Epithelial cell of esophagus (primary cell): ENCODE data around the gene MPEG1.

Source experiments
- DNase-seq: peaks from one replicate; pipeline ENCODE4 v3.0.0; 2010; ENCODE audit warnings: low read depth
- H3K4me3 ChIP-seq: 2 replicates; pipeline ENCODE4 v1.5.1; 2011; ENCODE audit warnings: mild to moderate bottlenecking, low read length, control low read depth
- CTCF ChIP-seq: IDR thresholded peaks from 2 replicates; pipeline ENCODE4 v1.5.1; 2011; ENCODE audit warnings: low read depth, mild to moderate bottlenecking, low read length, control low read depth, inconsistent platforms; ENCODE audit not compliant: insufficient read depth; ENCODE audit errors: missing control alignments

Gene MPEG1

GRCh38 chr11:59218893-59219292 is 6.2 kb upstream of the MPEG1 start:
- H3K4me3 ChIP-seq, result no peak overlapping the region
- DNase-seq, result no peak
- no peak for TF ChIP-seq CTCF

GRCh38 chr11:59218319-59218718 is 5.6 kb upstream of the MPEG1 start:
- TF ChIP-seq CTCF, result no peak
- no peak overlapping the region for H3K4me3 ChIP-seq
- no peak for DNase-seq

- no peak for TF ChIP-seq CTCF
- peak; percentile 82 for DNase-seq
- no peak overlapping the region for H3K4me3 ChIP-seq
Measured at GRCh38 chr11:59216641-59217564, 4.2 kb upstream of the MPEG1 start.

GRCh38 chr11:59214141-59214893 is 1.6 kb upstream of the MPEG1 start:
- no peak for DNase-seq
- no peak overlapping the region for H3K4me3 ChIP-seq
- no peak for TF ChIP-seq CTCF

- no peak for DNase-seq
- TF ChIP-seq CTCF, result no peak
- H3K4me3 ChIP-seq, result no peak overlapping the region
Measured at GRCh38 chr11:59212222-59212621, 505 bp downstream of the MPEG1 start.

- DNase-seq, result no peak
- no peak overlapping the region for H3K4me3 ChIP-seq
- no peak for TF ChIP-seq CTCF
Measured at GRCh38 chr11:59208956-59209355, 3.8 kb downstream of the MPEG1 start.
